H54 (cell line): ENCODE data around the gene CCDC27.
"Not testable (repeated sequence)": the region's sequence is repeated elsewhere in the genome, so short reads cannot be mapped to it uniquely, and the experiment has no call there.

Source experiments
- DNase-seq: peaks from one replicate; pipeline ENCODE4 v3.0.0; 2011; ENCODE audit warnings: low spot score, mixed read lengths; ENCODE audit not compliant: insufficient read length
- FAIRE-seq: peaks from 3 replicates; lab custom pipeline; 2011; peaks lifted over from hg19 to GRCh38; lab: Jason Lieb, UNC
- POLR2A ChIP-seq: IDR thresholded peaks from 2 replicates; pipeline ENCODE4 v1.6.1; 2011; ENCODE audit warnings: low read depth, mild to moderate bottlenecking, low read length

CCDC27 gene

GRCh38 chr1:3803905-3804626 lies 51.8 kb downstream of the CCDC27 start:
- FAIRE-seq = no peak
- TF ChIP-seq POLR2A = no peak
- DNase-seq = no peak

- DNase-seq, FAIRE-seq: not testable (repeated sequence)
Measured at GRCh38 chr1:3804627-3804944, 52.3 kb downstream of the CCDC27 start.

DNA sequence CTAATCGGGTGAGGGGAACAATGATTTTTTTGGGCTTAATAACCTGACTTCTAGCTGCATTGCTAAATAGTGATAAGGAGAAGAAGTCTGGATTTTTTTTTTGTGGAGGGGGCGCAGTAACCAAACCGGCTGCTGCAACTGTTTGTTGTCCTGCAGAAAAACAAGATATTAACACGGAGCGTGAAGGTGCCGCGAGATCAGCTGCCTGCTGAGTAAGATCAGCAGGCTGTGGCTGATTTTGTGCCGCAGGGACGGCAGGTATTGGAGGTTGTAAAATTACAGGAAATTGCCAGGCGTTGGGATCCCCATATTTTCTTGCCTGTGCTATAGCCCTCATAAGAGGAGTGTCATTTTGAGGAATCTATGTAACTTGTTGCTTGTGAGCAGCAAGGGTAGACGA lies 52.8 kb downstream of the CCDC27 start:
- DNase-seq = no peak
- TF ChIP-seq POLR2A = no peak
- FAIRE-seq = no peak

- FAIRE-seq (no peak), DNase-seq (no peak)
- TF ChIP-seq POLR2A = no peak
Measured at GRCh38 chr1:3807769-3808168, 55.5 kb downstream of the CCDC27 start.

DNA sequence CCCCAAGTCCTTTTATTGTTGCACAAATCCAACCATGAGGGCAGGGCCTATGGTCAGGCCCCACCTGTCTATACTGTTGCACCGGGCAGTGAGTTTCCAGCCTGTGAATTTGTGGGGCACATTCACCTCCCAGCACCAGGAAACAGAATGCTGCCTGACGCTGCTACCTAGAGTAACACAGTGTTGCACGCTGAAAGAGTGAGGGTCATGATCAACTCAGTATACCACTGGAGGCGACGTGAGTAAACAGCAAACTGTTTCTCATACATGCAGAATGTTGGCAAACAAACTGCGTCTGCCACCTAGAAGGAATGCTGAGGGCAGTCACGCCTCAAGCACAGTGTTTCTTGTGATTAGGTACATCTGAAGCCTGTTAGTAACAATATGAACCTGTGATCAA lies 57.4 kb downstream of the CCDC27 start:
- DNase-seq (no peak), FAIRE-seq (no peak)
- no peak for TF ChIP-seq POLR2A

DNA sequence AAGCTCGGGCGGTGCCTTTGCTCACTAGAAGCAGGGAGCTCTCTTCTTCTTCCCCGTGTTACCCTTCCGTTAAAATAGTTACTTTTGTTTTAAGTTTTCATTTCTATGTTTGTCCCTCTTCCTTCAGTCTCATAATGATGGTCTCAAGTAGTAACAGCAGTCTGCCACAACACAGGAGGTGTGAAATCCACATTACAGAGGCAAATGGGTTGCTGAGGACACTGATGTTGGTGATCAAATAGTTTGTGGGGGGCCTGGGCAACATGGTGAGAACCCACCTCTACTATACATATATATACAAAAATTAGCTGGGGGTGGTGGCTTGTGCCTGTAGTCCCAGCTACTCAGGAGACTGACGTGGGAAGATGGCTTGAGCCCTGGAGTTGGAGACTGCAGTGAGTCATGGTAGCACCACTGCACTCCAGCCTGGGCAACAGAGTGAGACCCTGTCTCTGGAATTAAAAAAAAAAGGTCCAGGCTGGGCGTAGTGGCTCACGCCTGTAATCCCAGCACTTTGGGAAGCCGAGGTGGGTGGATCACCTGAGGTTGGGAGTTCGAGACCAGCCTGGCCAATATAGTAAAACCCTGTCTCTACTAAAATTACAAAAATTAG lies 58.0 kb downstream of the CCDC27 start:
- DNase-seq, FAIRE-seq: not testable (repeated sequence)

GRCh38 chr1:3811595-3811911 lies 59.3 kb downstream of the CCDC27 start:
- FAIRE-seq (no peak), DNase-seq (no peak)
- TF ChIP-seq POLR2A = no peak

DNA sequence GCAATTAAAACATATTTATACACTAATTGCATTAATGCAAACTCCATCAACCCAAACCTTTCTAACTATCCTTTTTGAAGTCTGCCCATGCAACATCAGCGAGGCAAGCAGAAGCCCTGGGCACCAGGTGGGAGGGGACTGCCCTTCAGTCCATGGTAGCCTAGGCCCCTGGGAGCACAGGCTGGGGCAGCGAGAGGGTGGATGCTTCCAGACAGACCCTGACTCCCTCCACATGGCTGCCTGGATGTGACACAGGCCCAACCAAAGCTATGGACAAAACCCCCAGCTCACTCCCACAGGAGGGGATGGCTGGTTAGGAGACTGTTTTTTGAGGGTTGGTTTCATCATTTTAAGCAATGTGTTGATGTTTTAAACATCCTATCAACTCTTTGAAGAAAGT lies 61.8 kb downstream of the CCDC27 start:
- FAIRE-seq = no peak
- TF ChIP-seq POLR2A = no peak
- no peak for DNase-seq

DNA sequence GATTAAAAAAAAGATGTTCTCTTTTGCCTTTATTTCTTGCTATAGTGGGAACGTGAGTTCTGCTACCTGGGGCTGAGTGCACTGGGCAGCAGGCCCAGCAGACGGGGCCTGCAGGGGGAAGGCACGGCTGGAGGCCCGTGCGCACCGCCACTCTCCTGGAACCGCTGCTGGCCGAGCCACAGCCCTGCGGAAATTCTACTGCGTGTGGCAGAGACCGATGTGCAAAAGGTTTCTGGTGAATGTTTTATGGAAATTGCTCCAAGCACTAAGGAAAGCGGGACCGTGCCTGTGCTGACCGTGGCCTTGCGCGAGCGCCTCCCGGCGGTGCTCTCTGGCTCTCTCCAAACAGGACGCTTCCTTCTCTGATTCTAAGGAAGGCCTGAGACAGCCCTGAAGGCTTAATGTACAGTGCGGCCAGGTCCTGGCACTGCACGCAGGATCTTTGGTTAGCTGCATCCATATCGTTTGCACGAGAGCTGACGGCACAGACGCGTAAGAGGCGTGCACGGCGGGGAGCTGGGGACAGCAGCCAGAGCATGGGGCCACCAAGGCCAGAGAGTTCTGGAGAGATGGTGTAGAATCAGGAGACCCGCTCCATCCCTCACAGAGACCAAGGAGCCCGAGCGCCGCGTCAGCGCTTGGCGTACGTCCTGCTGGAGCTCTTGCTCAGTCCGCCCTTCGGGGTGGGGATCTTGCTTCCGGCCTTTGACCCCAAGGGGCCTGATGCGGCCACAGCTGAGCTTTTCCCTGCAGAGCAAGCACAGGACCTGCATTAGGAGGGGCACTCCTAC lies 62.7 kb downstream of the CCDC27 start:
- no peak for TF ChIP-seq POLR2A
- DNase-seq (no peak), FAIRE-seq (no peak)

- DNase-seq (no peak), FAIRE-seq (no peak)
- TF ChIP-seq POLR2A = no peak
Measured at GRCh38 chr1:3816331-3817137, 64.3 kb downstream of the CCDC27 start.

GRCh38 chr1:3817138-3817740 lies 65.0 kb downstream of the CCDC27 start:
- FAIRE-seq = no peak

DNA sequence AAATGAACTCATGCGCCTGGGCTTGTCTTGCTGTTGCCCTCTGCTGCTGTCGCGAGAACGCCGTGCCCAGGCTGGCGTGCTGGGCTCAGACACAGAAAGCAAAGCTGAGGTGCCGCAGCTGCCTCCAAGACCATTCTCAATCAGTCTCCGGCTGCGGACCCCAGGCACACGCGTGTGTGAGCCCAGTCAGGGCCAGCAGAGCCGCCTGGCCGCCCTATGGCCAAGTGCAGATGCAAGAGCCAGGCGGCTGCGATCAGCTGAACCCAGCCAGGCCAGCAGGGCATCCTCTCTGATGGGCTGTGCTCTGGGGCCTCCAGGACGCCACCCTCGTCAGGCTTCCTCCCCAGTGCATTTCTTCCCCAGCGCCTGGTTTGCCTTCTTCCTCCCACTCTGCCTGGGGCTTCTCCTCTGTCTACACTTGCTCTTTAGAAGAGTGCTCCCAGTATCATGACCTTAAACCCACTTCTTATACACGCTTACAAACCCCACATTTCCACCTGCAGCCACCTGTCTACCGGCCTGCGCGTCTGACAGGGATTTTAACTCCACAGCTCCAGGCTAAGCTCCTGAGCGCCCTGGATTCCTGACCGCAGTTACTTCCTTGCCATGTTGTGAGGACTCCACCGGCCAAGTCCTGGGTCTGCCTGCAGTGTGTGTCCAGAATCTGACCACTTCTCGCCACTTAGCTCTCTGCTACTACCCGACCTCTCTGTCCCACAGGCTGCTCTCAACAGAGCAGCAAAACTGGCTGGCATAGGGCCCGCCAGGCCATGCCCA lies 65.8 kb downstream of the CCDC27 start:
- FAIRE-seq (no peak), DNase-seq (no peak)
- no peak for TF ChIP-seq POLR2A

More at GRCh38 chr1:3817138-3817740, 65.0 kb downstream of the CCDC27 start:
- TF ChIP-seq POLR2A = no peak
- no peak for DNase-seq

GRCh38 chr1:3819771-3820200 lies 67.5 kb downstream of the CCDC27 start:
- no peak for TF ChIP-seq POLR2A
- no peak for DNase-seq
- no peak for FAIRE-seq

- DNase-seq = no peak
- FAIRE-seq = no peak
- TF ChIP-seq POLR2A = no peak
Measured at GRCh38 chr1:3820316-3820715, 68.1 kb downstream of the CCDC27 start.
